Activated T-helper 1 cell treated with anti-CD3 and anti-CD28 coated beads, Interleukin-12 subunit alpha, Interleukin-12 subunit beta, Interleukin-2, Interleukin-4 antibody, amounts not matched to agents 30 ng/mL and 10 ng/mL and 1 ng/mL, durations not matched to agents 14 hours and 24 hours and 36 hours (primary cell): ENCODE results near the gene JAM2. TPM values are rescaled to one million over a fixed set of nuclear protein-coding genes. Genes with fewer than 3 reads are reported as not detected.

ENCODE experiments used
- DNase-seq: peaks from one replicate; pipeline ENCODE4 v3.0.0; 2021; ENCODE audit warnings: low spot score
- H3K27ac Mint-ChIP-seq: one replicate; pipeline ENCODE4 v1.8.0; 2021; ENCODE audit warnings: mild to moderate bottlenecking, mixed read lengths
- H3K27me3 Mint-ChIP-seq: one replicate; pipeline ENCODE4 v1.8.0; 2022; ENCODE audit warnings: mild to moderate bottlenecking, moderate library complexity, mixed read lengths; ENCODE audit not compliant: insufficient read depth
- H3K36me3 Mint-ChIP-seq: one replicate; pipeline ENCODE4 v1.8.0; 2021; ENCODE audit warnings: low read depth, mixed read lengths
- H3K4me1 Mint-ChIP-seq: one replicate; pipeline ENCODE4 v1.8.0; 2021; ENCODE audit warnings: low read depth, mixed read lengths
- H3K4me3 Mint-ChIP-seq: one replicate; pipeline ENCODE4 v1.8.0; 2021; ENCODE audit warnings: mild to moderate bottlenecking, moderate library complexity, mixed read lengths
- H3K9me3 Mint-ChIP-seq: one replicate; pipeline ENCODE4 v1.8.0; 2021; ENCODE audit warnings: mixed read lengths
- intact Hi-C: fragments of 100-400 bp; cut with micrococcal nuclease; formaldehyde crosslinking; loops from one replicate; pipeline ENCODE4 v1.15.1; 2024
- total RNA-seq: library from RNA; stranded (reverse); gene quantifications from 2 replicates; pipeline ENCODE4 v1.2.3, GENCODE V29; 2022

JAM2 gene
- total RNA-seq, 1 donor from 2014 or later = 0.29 TPM

DNA sequence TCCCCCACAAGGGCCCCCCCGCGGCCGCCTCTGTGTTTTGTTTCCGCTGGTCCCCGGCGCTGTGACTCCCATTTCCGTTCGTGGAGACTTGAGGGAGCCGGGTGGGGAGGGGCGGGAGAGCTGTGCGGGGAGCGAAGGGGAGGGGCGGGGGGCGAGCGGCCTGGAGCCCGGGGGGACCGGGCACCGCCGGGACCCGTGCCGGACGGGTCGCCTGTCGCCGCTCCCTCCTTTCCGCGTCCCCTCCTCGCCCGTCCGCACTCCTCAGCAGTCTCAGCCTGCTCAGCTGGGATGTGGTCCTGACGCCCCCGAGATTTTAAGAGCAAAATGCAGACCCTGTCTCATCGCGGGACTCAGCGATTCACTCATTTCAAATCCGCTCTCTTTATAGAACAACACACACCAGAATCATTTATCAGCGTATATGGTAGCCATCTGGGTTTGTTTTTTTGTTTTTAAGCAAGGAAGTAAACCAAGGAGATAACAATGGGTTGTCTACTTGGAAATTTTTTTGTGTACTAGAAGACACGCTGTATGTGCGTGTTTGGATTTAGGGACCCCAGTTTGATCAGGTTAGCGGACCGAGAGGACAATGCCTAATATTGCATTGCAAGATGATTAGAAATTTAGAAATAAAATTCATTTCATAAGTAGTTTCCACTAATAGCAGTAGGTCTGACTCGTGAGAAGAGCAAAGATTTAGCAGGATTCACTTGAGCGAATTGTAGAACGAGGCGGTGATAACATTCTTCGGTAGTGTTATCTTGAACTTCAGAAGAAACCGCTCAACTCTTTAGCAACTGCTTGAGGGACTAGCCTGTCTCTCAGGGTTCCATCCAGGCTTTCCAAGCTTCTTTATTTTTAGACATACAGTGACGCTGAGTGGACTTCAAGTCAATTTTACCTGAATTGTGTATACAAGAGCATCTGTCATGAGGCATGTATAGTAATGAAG is 96.9 kb downstream of the JAM2 start:
- Mint-ChIP-seq H3K4me1 (peaks cover 39% of the 10 kb centered on the region), H3K4me3 (peak overlapping the region; percentile 97), H3K36me3 (peaks cover 5% of the 10 kb centered on the region), H3K27ac (peak overlapping the region; percentile 92), H3K9me3 (no peaks in the 10 kb centered on the region), H3K27me3 (no peaks in the 10 kb centered on the region)
- intact Hi-C loops = loop anchor here (1.0 to 10.0 kb wide), 7 partner anchors 21 to 434 kb away; partner anchors contain the start of gene APP
- DNase-seq = peak; percentile 68

DNA sequence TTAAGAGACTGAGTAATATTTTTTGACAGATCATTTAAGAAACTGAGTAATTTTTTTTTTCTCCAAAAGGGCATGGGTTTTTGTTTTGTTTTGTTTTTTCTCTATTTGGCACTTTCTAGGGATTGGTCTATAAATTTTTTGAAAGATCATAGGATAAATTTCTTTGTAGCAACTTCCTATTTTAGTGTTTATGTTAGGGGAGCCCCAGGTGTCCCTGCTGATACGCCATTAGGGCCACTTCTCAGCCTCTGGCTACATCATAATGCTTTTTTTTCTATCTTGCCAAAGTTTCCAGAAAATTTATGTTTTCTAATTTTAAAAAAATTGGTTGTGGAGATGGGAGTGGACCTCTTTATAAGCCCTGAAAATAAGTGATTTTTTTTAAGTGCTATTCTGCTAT is 98.4 kb downstream of the JAM2 start:
- Mint-ChIP-seq H3K27me3 (no peaks in the 10 kb centered on the region), H3K27ac (no peak overlapping the region), H3K9me3 (no peaks in the 10 kb centered on the region), H3K36me3 (peaks cover 9% of the 10 kb centered on the region), H3K4me1 (peaks cover 39% of the 10 kb centered on the region), H3K4me3 (no peak overlapping the region)
- intact Hi-C loops = loop anchor here (2.0 to 10.0 kb wide), 2 partner anchors 19 to 127 kb away; no protein-coding TSS in a partner anchor
- no peak for DNase-seq

DNA sequence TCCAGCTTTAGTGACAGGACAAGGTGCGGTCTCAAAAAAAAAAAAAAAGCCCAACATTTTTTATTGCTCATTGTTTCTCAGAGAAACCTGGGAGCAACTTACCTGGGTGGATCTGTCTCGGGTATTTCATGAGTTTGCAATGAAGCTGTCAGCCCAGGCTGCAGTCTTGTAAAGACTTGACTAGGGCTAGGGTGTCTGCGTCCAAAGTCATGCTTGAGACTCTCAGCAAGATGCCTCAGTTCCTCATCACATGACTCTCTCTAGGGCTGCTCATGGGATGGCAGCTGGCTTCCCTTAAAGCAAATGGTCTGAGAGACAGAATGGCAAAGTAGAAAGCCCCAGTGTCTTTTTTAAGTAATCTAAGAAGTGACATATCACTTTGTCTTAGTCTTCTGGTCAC is 103.8 kb downstream of the JAM2 start:
- Mint-ChIP-seq H3K9me3 (no peaks in the 10 kb centered on the region), H3K27ac (no peak overlapping the region), H3K36me3 (peaks cover 14% of the 10 kb centered on the region), H3K4me3 (no peak overlapping the region), H3K4me1 (peaks cover 6% of the 10 kb centered on the region), H3K27me3 (no peaks in the 10 kb centered on the region)
- DNase-seq = no peak
- intact Hi-C loops = no loop called here

DNA sequence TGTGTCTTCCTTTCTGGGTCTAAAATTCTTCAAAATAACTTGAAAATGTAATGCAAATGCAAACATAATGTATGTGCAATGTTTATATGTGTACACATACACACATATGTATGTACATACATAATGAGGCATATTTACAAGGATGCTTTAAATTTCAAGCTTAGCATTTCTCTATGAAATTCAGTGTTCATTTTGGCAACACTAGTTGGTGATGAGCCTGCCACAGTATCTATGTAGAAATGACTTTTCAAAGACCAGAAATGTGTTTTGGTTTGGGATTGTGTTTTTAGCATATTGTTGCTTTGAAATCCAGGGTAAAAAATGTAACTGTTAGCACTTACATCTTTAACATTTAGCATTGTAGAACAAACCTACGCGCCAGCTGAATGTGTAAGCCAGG is 105.8 kb downstream of the JAM2 start:
- peaks cover 18% of the 10 kb centered on the region for H3K36me3 Mint-ChIP-seq
- H3K9me3 Mint-ChIP-seq = no peaks in the 10 kb centered on the region
- peaks cover 2% of the 10 kb centered on the region for H3K4me1 Mint-ChIP-seq
- H3K27me3 Mint-ChIP-seq = no peaks in the 10 kb centered on the region
- DNase-seq = no peak
- no peak overlapping the region for H3K4me3 Mint-ChIP-seq
- intact Hi-C loops = no loop called here
- H3K27ac Mint-ChIP-seq = no peak overlapping the region

DNA sequence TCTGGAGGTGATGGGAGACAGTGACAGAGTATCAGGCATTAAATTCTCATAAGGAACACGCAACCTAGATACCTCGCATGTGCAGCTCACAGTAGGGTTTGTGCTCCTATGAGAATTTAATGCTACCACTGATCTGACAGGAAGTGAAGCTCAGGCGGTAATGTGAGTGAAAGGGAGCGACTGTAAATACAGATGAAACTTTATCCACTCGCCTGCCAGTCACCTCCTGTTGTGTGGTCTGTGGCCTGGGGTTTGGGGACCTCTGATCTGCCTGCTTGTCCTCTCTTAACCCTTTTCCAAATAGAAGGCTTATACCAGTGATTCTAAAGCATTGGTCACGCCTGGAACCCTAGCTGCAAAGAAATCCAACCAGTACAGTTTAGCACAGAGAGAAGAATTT is 111.0 kb downstream of the JAM2 start:
- H3K36me3 Mint-ChIP-seq = peaks cover 34% of the 10 kb centered on the region
- H3K4me1 Mint-ChIP-seq = peaks cover 13% of the 10 kb centered on the region
- H3K27me3 Mint-ChIP-seq = no peaks in the 10 kb centered on the region
- intact Hi-C loops = no loop called here
- H3K9me3 Mint-ChIP-seq = no peaks in the 10 kb centered on the region
- DNase-seq = no peak
- peak overlapping the region; percentile 71 for H3K27ac Mint-ChIP-seq
- no peak overlapping the region for H3K4me3 Mint-ChIP-seq

DNA sequence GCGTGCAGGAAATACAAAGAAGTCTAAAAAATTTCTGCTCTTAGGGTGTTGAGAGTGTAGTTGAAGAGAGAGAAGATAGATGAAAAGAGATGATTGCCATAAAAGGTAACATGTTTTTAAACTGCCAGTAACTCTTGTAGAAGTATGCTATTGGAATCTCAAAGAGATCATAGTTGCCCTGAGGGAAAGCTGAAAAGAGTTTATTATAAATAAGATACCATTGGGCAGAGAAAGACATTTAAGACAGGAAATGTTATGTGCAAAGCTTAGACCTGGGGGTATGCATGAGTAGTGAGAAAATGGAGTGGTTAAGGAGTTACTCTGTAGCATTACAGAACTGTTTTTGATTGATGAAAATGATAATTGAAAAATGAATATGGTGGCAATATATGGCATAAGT is 113.4 kb downstream of the JAM2 start:
- intact Hi-C loops = no loop called here
- H3K4me3 Mint-ChIP-seq = no peak overlapping the region
- no peaks in the 10 kb centered on the region for H3K9me3 Mint-ChIP-seq
- H3K27me3 Mint-ChIP-seq = no peaks in the 10 kb centered on the region
- H3K36me3 Mint-ChIP-seq = peaks cover 35% of the 10 kb centered on the region
- H3K27ac Mint-ChIP-seq = no peak overlapping the region
- DNase-seq = no peak
- peaks cover 32% of the 10 kb centered on the region for H3K4me1 Mint-ChIP-seq

DNA sequence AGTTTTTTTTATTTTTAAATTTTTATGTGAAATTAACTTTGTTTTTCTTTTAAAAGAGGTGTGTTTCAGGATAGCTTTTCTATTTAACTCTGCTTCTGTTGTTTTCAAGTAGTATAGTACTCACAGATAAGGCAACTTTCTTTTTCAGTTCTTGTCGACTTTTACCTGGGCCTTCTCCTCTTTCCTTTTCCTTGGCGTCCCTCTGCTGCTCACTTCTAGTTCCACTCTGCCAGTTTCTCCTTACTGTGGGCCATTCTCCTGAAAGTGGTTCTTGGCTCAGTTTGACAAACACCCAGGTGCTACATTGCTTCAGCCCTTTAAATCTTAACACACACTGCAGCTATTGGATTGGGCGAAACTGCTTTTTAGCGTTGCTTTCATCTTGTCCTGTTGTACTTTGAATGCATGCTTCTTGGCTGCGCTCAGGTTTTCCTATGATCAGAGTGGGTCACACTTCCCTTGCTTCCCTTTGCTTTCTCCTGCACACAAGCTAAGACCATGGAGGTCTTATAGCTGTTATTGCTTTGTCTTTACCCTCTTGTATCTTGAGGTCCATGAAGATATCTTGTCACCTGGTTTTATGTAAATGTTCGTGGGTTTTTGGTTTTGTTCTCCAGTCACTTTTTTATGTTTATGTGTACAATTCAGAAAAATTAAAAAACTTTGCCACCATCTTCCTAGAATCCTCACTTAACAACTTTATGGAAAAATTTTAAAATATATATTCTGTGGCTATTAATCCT is 117.3 kb downstream of the JAM2 start:
- Mint-ChIP-seq H3K4me3 (no peak overlapping the region), H3K9me3 (no peaks in the 10 kb centered on the region), H3K27me3 (no peaks in the 10 kb centered on the region), H3K27ac (peak overlapping the region; percentile 1), H3K4me1 (peaks cover 41% of the 10 kb centered on the region), H3K36me3 (peaks cover 44% of the 10 kb centered on the region)
- DNase-seq = no peak
- intact Hi-C loops = loop anchor here (2.0 kb wide), 1 partner anchor 20 kb away; no protein-coding TSS in a partner anchor

DNA sequence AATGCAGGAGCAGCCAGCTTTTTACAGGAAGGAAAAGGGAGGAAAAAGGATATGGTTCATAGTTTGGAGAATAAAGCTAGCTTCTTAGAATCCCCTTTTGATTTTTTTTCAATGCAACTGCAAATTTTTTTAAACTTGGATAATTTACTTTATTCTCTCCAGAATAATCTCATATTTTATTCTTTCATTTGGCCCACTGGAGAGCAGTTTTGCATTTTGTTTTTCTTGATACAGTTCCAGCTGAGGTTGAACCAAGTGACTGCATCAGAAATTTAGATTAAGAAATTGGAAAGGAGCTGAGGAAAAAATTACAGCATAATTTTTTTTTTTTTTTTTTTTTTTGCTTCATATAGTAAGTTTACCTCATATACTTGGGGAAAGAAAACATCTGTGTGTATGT is 118.5 kb downstream of the JAM2 start:
- H3K27ac Mint-ChIP-seq = no peak overlapping the region
- H3K36me3 Mint-ChIP-seq = peaks cover 42% of the 10 kb centered on the region
- DNase-seq = no peak
- H3K4me1 Mint-ChIP-seq = peaks cover 38% of the 10 kb centered on the region
- intact Hi-C loops = loop anchor here (2.0 kb wide), 1 partner anchor 21 kb away; no protein-coding TSS in a partner anchor
- no peaks in the 10 kb centered on the region for H3K9me3 Mint-ChIP-seq
- no peak overlapping the region for H3K4me3 Mint-ChIP-seq
- no peaks in the 10 kb centered on the region for H3K27me3 Mint-ChIP-seq

DNA sequence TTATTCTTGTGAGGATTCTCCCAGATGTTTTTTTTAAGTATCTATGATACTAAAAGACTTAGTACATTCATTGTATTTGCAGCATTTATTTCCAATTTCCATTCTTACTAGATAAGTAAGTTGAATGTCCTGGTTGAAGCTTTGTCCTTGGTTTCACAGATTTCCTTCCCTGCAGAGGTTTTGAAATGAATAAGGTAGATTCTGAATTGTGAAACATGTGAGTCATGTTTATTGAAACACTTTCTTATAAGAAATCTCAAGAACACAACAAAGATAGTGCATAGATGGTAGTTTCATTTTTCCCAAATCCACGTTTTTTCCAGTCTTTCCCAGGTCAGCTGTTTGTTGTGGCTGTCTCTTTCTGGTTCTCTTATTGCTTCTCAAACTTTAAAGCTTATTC is 120.5 kb downstream of the JAM2 start:
- no peak for DNase-seq
- Mint-ChIP-seq H3K4me3 (no peak overlapping the region), H3K36me3 (peaks cover 37% of the 10 kb centered on the region), H3K27ac (peak overlapping the region; percentile 8), H3K27me3 (no peaks in the 10 kb centered on the region), H3K4me1 (peaks cover 37% of the 10 kb centered on the region), H3K9me3 (no peaks in the 10 kb centered on the region)
- intact Hi-C loops = no loop called here

DNA sequence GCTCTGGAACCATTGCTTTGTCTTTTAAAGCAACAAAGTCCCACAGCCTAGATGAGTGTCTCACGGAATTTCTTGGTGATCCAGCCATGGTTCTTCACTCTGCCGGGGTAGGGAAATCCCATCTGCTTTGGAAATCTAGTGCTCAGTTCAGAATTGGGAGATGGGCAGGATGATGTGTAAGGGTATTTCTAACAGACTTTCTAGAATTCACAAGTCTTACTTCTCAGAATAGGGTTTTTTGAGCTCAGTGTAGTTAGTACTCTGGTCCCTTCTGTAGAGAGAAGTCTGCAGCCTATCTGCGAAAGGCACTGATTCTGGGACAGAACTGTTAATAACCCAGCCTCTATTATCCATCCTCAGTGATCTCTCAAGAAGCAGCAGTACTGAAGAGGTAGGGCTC is 121.0 kb downstream of the JAM2 start:
- Mint-ChIP-seq H3K4me1 (peaks cover 37% of the 10 kb centered on the region), H3K27me3 (no peaks in the 10 kb centered on the region), H3K27ac (no peak overlapping the region), H3K36me3 (peaks cover 38% of the 10 kb centered on the region), H3K9me3 (no peaks in the 10 kb centered on the region), H3K4me3 (no peak overlapping the region)
- intact Hi-C loops = no loop called here
- DNase-seq = no peak

DNA sequence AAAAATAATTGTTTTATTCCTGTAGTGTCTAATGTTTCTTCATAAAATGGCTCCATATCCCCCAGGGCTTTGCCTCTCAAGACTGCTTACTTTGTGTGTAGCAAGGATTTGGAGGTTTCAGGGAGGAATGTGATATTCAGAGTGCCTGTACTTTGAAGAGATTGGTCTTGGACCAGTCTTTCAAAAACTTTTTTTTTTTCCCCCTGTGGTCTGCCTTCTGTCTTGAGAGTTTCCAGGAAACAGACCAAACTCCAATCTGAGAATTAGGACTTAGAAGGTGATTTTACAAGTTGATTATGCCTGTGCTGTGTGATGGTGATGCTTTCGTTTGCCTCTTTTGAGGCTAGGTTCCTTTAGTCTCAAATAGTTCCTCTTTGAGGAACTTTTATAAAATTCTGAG is 121.6 kb downstream of the JAM2 start:
- no peak for DNase-seq
- Mint-ChIP-seq H3K27ac (peak overlapping the region; percentile 11), H3K27me3 (no peaks in the 10 kb centered on the region), H3K36me3 (peaks cover 41% of the 10 kb centered on the region), H3K9me3 (no peaks in the 10 kb centered on the region), H3K4me1 (peaks cover 31% of the 10 kb centered on the region), H3K4me3 (no peak overlapping the region)
- intact Hi-C loops = no loop called here

DNA sequence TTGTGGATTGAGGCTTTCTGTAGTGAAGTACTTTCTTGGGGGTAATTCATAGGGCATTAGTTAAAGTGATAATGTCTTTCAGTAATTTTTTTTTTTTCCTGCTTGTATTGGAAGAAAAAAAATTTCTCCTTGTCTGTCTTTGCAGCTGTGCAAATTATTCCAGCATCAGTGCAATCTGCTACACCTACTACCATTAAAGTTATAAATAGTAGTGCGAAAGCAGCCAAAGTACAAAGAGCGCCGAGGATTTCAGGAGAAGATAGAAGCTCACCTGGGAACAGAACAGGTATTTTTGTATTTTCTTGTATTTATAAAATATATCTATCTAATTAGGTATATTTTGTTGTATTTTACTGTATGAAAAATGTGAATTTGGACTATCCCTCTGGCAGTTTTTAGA is 125.0 kb downstream of the JAM2 start:
- H3K27ac Mint-ChIP-seq = no peak overlapping the region
- H3K27me3 Mint-ChIP-seq = no peaks in the 10 kb centered on the region
- H3K36me3 Mint-ChIP-seq = peaks cover 47% of the 10 kb centered on the region
- intact Hi-C loops = no loop called here
- H3K4me3 Mint-ChIP-seq = no peak overlapping the region
- H3K9me3 Mint-ChIP-seq = no peaks in the 10 kb centered on the region
- DNase-seq = no peak
- H3K4me1 Mint-ChIP-seq = peaks cover 17% of the 10 kb centered on the region
